HPDE6-E6E7 (cell line): ENCODE data around the gene POPDC3.
"Not testable (repeated sequence)": the region's sequence is repeated elsewhere in the genome, so short reads cannot be mapped to it uniquely, and the experiment has no call there.

Experiments
- DNase-seq: peaks from one replicate; pipeline ENCODE4 v3.0.0; 2011; ENCODE audit warnings: missing footprints; ENCODE audit errors: extremely low spot score

Gene POPDC3

DNA sequence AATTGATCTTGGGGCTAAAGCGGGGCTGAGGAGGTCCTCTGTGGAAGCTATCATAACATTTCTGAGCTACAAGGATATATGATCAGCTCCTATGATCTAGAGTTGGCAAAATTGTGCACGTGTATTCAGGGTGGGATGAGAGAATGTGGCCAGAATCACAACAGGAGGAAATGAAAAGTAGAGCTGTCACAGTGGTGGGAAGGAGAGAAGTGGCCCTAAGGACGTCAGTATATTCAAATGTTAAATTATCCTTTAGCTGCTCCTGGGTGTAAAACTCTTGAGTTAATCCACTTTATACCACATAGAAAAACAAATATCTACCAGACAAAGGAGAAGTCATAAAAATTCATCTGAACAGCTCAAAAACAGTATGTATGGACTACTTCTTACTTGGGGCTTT, 14.8 kb upstream of the POPDC3 start:
- DNase-seq: no peak

DNA sequence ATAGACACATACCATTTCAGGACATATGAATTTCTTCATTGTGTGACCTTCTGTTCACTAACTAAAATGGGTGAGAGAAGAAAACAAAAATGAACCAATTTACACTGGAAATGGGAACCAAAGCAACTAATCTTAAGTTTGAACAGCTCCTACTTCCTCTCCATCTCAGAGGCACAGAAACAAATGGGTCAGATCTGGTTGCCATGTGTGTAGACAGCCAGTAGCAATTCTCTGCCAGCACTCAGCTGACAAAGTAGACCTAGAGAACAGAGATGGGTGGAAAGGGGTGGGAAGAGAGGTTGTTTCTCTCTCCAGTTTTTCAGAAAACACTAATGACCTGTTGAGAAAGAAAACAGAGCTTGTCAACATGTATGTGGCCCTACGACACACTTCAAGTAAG, 14.3 kb upstream of the POPDC3 start:
- DNase-seq: no peak

DNA sequence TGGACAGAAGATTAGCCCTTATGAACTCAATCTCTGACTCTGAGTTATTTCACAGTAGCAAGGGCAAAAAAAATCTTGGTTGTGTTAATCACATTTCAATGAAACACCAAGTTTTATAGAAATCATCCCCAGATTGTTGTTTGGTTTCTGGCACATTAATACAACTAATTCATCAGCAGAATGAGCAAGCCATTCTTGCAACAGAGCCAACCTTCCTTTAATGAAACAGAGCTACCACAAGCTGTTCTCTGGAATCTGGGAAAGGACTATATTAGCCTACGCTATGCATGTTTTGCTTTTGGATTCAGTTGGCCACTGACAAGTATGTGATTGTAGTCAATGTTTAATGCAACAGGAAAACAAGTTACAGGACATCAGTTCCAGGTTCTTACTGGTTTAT, 13.8 kb upstream of the POPDC3 start:
- DNase-seq: no peak

DNA sequence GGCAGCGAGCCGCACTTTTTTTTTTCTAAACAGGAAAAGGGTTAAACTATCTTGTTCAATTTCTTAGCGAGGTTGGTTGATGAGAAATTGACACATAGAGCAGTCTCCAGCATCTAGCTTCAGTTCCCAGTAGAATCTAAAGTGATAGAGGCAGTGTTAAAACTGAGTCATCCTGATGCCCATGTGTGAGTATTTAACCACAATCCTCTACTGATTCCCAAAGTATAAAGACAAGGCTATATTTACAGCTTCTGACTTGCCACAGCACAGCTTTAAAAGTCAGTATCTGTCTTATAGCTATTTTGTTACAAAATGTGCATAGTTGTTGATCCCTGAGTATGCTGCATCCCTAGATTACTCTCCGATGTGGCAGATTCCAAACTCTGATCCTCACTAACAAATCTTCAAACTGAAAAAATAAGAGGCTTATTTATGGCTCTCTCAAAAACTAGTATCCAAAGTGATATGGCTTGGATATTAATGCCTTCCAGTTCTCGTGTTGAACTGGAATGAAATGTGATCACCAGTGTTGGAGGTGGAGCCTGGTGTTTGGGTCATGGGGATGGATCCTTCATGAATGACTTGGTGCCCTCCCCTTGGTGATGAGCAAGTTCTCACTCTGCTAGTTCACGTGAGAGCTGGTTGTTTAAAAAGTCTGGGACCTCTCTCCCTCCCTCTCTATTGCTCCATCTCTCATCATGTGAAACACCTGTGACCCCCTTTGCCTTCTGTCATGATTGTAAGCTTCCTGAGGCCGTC, 13.1 kb upstream of the POPDC3 start:
- peak; percentile 42 for DNase-seq

DNA sequence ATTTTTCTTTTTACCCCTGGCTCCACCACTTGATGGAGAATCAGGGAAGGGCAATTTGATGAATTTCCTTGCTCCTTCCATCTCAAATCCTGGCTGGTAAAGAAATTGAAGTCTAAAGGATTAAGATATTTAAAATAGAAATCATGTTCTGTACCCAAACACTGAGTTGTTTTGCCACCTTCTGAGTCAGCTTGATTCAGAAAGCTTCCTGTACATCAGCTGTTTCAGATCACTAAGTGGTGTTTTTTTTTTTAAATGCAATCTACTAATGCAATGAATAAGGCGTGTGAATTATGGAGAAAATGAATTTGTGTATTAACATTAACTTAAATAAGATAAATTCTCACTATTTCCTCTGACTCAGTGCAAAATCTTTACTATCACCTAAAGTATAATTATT, 11.5 kb upstream of the POPDC3 start:
- DNase-seq: no peak

DNA sequence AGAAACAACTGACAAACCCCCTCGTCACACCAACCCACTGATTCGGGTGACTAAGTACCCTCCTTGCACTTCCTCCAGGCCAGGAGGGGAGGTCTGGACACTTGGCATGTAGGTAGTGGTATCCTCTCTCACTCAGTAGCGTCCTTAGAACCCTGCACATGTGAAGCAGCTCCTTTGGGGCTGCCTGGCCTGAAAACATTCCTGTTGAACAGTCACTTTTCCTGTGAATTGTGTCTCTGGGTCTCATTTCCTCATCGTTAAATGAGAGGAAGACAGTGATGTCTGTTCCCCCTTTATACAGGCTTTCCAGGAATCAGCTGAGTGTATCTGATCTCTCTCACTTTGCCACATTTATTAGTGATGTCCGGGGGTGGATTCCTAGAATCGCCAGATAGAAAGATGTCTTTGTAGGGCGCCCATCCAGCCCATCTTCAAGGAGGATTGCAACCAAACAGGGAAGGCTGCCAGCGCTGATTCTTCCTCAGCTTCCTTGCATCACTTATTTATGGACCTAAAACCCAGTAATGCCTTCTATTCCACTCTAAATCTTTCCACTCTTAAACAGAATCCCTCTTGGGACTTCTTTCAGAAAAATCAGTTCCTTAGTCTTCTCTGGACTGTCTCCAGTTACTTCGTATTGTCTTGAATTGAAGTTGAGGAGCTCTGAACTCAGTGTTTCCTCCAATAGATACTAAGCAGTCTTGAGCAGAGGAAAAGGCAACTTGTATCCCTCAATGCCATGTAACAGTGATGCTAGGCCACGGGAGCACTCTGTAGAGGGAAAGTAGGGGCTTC, 9.4 kb upstream of the POPDC3 start:
- no peak for DNase-seq

DNA sequence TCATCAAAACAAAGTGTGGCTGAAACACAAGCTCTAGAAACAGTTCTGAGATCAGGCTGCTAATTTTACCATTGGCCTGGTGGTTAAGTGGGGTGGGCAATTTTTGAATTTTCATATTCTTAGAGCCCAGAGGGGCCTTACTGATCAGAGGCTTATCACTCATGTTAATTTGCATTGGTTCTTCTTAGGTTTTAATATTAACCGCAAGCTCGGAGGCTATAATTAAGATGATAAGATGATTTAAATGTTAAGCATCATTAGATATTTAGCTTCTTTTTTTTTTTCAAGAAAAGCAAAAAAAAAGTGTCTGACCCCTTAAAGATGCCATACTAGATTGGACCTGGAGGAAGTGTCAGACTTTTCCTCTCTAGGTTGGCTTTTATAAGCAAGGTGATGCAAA, 8.4 kb upstream of the POPDC3 start:
- DNase-seq: no peak

DNA sequence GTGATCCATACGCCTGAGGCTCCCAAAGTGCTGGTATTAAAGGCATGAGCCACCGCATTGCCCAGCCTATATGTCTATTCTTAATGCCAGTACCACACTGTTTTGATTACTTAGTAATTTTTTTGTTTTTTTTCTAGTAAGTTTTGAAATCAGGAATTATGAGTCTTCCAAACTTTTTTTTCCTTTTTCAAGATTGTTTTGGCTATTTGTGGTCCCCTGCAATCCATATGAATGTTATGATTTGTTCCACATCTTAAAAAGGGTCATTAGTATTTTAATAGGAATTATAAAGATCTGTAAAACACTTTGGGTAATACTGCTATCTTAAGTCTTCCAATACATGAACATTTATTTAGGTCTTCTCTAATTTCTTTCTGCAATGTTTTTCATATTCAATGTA, 6.8 kb upstream of the POPDC3 start:
- DNase-seq: no peak

DNA sequence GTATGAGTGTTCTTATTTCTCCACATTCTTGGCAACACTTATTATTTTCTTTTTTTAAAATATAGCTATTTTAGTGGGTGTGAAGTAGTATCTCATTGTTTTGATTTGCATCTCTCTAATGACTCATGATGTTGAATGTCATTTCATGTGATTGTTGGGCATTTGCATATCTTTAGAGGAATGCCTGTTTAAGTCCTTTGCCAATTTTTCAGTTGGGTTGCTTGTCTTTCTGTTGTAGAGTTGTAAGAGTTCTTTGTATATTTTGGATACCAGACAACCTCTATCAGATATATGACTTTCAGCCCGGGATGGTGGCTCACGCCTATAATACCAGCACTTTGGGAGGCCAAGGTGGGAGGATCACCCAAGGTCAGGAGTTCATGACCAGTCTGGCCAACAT, 5.1 kb upstream of the POPDC3 start:
- DNase-seq: no peak

DNA sequence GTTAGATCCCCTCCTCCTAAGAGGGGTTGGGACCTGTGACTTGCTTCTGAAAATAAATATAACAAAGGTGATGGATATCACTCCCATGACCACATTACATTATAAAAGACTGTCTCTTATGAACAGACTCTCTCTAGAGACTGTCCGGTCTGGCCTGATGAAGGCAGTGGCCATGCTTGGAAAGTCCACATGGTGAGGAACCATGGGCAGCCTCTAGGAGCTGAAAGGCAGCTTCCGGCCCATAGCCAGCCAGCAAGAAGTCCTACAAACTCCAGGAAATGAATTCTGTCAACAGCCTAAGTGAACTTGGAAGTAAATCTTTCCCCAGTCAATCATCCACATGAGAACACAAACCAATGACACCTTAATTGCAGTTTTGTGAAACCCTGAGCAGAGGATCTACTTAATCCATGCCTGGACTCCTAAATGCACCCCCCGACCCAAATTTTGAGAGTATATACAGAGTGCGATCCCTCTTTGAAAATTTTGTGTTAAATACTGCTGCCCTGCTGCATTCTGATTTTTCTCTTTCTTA, 2.2 kb upstream of the POPDC3 start:
- DNase-seq: no peak

DNA sequence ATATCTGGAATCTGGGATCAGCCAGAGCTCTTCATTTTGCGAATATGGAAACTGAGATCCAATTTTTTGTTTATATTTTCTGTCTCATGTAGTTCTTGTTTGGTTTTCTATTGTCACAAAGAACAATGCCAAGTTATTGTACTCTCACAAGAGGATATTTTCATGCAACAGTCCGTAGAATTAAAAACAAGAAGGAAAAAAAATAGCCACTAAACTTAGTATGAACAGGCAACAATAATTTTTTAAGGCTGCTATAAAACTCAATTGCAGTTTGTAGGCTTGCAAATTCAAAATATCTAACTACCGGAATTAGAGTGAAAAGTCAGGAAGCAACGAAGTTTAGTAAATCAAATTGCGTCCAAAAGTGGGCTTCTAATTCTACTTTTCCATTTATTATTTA, 1.2 kb downstream of the POPDC3 start:
- DNase-seq: no peak

DNA sequence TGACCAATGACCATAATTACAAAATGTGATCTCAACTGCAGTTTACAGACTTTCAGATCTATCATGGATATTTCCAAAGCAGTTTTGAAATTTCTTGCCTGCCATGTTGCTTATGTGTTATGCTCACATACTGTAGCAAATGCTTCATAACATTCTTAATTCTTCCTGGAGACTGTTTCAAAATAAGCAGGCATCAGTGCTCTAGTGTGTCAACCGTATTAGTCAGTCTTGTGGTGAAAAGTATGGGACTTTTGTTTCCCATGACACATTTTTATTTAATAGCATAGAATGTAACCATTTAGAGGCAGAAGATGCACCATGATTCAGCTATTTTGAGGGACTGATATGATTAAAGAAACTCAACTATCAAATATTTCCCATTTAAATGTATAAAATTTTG, 1.7 kb downstream of the POPDC3 start:
- peak; percentile 26 for DNase-seq

DNA sequence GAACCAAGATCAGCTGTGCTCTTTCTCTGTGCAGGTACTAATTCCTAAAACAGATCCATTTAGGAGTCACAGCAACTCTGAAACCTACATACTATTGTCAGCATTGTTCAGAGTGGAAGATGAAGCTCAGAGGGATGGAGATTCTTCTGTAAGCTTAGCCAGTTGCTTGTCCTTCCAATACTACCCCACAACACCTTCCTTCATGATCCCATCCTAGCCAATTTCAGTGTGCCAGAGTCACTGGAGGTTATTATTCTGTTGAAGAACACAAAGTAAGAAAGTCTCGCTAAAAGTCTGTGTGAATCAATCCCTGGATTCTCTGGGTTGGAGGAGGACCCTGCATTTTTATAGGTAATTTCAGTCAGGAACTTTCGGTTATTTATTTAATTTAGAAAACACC, 2.3 kb downstream of the POPDC3 start:
- no peak for DNase-seq

DNA sequence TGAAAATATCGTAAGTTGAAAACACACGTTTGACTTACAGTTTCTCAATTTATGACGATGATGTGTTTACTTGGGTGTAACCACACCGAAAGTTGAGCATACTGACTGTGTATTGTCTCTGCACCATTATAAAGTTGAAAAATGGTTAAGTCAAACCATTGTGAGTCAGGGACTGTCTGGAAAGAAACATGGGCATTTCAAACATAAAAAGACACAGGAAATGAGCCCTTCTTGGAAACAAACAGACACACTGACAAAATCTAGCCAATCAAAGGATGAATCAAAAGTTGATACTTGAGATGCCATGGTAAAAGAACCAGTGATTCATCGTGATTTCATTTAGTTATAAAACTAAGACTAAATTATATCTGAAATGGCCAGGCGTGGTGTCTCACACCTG, 5.3 kb downstream of the POPDC3 start:
- DNase-seq: no peak

DNA sequence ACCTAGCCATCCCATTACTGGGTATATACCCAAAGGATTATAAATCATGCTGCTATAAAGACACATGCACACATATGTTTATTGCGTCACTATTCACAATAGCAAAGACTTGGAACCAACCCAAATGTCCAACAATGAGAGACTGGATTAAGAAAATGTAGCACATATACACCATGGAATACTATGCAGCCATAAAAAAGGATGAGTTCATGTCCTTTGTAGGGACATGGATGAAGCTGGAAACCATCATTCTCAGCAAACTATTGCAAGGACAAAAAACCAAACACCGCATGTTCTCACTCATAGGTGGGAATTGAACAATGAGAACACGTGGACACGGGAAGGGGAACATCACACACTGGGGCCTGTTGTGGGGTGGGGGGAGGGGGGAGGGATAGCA, 7.3 kb downstream of the POPDC3 start:
- DNase-seq: not testable (repeated sequence)

DNA sequence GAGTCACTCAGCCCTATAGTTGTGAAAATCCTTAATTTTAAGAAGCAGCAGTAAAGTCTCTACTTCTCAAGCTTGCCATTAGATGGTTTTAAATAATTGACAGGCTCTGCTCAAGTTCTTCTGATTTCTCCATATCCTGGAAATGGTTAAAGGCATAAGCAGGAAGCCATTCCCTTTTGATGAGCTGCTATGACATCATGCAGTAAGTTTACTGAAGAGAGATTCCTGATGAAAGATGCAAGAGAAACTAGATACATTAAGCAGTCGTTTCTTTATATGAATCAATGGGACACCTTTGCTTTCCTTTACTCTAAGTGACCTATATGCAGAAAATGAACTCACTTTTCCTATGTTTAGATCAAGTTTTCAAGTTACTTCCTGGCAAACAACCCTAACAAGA, 9.8 kb downstream of the POPDC3 start:
- DNase-seq: no peak

DNA sequence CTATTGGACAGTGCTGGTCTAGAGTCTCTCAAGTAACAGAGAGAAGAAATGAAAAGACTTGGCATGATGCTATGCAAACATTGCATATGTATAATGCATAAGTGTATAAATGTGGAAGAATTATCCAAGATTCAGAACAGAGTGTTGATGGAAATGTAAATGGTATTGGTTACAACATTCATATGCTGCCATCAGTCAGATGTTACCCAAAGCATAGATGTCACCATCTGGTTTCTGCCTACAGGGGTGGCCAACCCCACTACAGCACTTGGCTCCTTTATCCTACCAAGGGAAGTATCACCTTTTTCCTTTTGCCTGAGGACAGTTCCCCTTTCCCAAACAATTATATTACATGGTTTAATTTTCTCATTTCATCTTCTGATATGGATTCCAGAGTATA, 11.9 kb downstream of the POPDC3 start:
- no peak for DNase-seq

DNA sequence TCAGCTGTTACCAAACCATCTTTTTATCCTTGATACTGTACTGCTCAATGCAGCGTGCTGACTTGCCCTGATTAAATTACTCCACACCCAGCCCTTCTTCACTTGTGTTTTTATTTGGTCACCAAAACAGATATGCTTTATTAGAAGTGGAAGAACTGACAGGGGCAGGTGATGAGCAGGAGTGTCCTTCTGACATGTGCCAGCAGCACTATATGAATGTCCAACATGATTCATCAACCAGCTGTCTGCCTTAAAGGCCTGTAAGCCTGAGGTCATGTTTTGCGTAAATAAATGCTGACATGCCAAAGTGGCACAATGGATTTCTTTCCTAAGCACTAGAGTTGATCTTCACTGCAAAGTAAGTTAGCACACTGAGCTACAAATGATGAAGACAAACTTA, 15.4 kb downstream of the POPDC3 start:
- DNase-seq: no peak

DNA sequence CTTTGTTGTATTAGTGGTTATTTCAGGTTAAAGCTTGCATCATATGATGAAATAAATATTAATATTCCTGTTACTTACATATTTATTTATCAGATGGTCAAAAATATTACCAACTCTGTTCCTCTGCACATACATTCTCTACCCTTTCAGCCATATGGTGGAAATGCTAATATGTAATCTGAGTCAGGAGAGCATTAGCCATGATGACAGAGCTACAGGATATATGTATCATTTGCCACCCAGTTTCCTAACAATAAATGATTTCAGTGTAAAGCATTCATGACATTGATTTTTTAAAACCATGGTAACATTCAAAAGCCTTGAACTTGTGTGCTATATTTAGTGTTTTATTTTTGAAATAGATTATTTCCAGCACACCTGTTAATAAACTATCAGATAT, 16.6 kb downstream of the POPDC3 start:
- DNase-seq: no peak

DNA sequence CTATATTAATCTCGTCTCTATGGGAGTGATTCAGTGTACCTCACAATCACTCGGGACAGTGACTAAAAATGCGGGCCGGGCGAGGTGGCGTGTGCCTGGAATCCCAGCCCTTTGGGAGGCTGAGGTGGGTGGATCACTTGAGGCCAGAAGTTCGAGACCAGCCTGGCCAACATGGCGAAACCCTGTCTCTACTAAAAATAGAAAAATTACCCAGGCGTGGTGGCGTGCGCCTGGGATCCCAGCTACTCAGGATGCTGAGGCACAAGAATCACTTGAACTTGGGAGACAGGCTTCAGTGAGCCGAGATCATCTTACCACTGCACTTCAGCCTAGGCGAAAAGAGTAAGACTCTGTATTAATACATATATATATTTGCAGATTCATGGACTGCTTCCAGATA, 17.4 kb downstream of the POPDC3 start:
- no peak for DNase-seq

DNA sequence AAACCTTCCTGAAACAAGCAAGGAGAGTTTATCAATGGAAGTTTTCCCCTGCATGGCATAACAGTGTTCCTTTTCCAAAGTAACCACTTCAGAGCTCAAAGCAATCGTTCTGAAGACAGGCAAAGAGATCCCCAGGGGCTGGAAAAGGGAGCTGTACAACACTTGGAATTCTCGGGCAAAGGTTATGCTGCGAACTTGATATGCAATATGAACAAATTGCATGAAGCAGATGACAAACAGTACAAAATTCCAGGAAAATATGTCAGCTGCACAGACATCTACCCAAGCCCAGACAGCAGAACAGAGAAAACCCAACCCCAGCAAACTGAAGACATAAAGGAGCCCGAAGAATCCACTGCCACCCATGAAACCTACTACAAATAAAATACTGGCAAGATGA, 18.4 kb downstream of the POPDC3 start:
- DNase-seq: no peak

DNA sequence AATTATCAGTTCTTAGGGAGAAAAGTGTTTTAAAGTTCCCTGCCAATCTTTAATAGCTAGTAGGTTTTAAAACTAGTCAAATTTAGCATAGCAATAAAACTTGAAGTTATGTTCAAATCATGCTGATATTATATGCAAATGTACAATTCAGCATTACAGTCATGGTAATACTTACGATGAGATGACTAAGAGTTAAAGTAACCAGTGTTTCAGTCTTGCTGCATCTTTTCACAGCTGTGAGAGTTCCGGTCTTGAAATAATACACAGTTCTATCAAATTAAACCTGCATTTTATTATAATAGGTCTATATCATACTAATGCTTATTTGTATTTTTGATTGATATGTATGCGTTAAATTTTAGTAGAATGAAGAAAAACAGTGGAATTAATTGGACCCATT, 26.1 kb downstream of the POPDC3 start:
- DNase-seq: no peak

DNA sequence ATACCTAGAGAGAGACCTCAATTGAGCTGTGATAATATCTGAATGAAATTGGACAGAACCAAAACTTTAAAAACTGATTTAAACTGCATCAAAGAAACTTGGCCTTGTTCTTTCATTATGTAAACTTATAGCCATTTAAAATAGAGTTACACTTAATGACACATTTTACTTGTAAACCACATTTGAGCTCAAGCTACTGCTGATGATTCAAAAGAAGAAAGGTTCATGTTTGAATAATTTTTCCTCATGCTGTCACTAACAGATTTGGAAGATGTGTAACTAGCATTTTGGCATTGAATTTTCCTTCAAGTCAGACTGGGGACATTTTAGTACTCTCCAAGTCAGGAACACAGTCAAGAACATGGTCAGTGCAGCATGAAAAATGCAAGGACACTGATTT, 26.9 kb downstream of the POPDC3 start:
- no peak for DNase-seq
